ENCODE results near the gene MSX1. TPM values are rescaled to one million over a fixed set of nuclear protein-coding genes. Genes with fewer than 3 reads are reported as not detected.

Gene MSX1
- total and polyA plus RNA-seq, 2 of the 13 experiments (the other 11 are each of a cell fraction or from before 2014, with no cell fraction given), result 12.1 to 14.9 TPM

GRCh38 chr4:4859799-4860599, 534 bp downstream of the MSX1 start:
- Histone ChIP-seq H3K9me3 (ENCODE audit: low read length) (no peaks in the 10 kb centered on the region), H3K79me2 (ENCODE audit: insufficient read depth, low read length) (peaks cover 14% of the 10 kb centered on the region), H4K20me1 (ENCODE audit: insufficient read depth, low read length) (peaks cover 10% of the 10 kb centered on the region; the same call in 1 of the 2 replicates), H3K27me3 (ENCODE audit: control insufficient read depth in 1 of 2, insufficient read depth in 2 of 2, low read length in 2 of 2) (no peaks in the 10 kb centered on the region; a peak in 1 of 5 replicates), H3K4me3 (replicated peaks in 1 of 3; ENCODE audit: insufficient read depth in 1 of 3, low read depth in 2 of 3, low read length in 3 of 3) (peak overlapping the region; percentile 86 to 98 (median 97)), H3K4me2 (ENCODE audit: low read depth, low read length) (peak overlapping the region; percentile 89), H2AFZ (ENCODE audit: low read length) (no peak overlapping the region), H3K4me1 (ENCODE audit: insufficient read depth, low read length) (peaks cover 13% of the 10 kb centered on the region), H3K9ac (ENCODE audit: insufficient read depth, low read depth, low read length) (peak overlapping the region; percentile 93), H3K36me3 (replicated peaks in 1 of 2; ENCODE audit: control insufficient read depth in 1 of 2, insufficient read depth in 2 of 2, low read length in 2 of 2) (peaks cover 4 to 16% of the 10 kb centered on the region in 2 experiments; a peak in 4 of 5 replicates), H3K27ac (ENCODE audit: extremely low read length, insufficient read depth, low read length) (peak overlapping the region; percentile 78)
- CTCF ChIA-PET (ENCODE audit: low intra/inter-chr PET ratio, low total read pairs), result no interaction called here
- peak; percentile 65 for ATAC-seq
- BruUV-seq (replicated peaks), result no TSS peak
- in situ Hi-C loops (cut with HindIII; ENCODE audit: extremely low pct_ligation_motif_present, low pct_unique_long_range_greater_than_20kb), result loop anchor here (5.0 kb wide), 1 partner anchor 168 kb away; no protein-coding TSS in a partner anchor
- POLR2A ChIA-PET, result interaction anchor here (0.7 to 2.3 kb wide), 7 partner anchors 20 to 167 kb away, joined by 3 to 11 read pairs (median 4); no protein-coding TSS in a partner anchor
- 0% methylated on average over 2 of the region's 80 CpGs for WGBS (ENCODE audit: low lambda C conversion rate)
- intact Hi-C loops (cut with micrococcal nuclease; ENCODE audit: unreplicated experiment), result loop anchor here (2.0 to 10.0 kb wide), 4 partner anchors 168 to 373 kb away; partner anchors contain the start of gene STX18
- no peak for DNase-seq (ENCODE audit: low spot score)
- no peak for FAIRE-seq
- TF ChIP-seq UBTF (CRISPR knock-in tag; IDR thresholded peaks at IDR 0.05), result peak; percentile 50
- TF ChIP-seq STAG1 (CRISPR knock-in tag; IDR thresholded peaks at IDR 0.05), result peak; percentile 17; the same call in 1 of the 2 replicates
- peak; percentile 73 for TF ChIP-seq RBFOX2 (IDR thresholded peaks at IDR 0.05; ENCODE audit: low read depth, low read length)
- no peak for TF ChIP-seq ZNF382 (CRISPR knock-in tag; IDR thresholded peaks at IDR 0.05; ENCODE audit: borderline replicate concordance)
- TF ChIP-seq ZNF687 (CRISPR knock-in tag; IDR thresholded peaks at IDR 0.05), result peak; percentile 56
